GM21576 (cell line): ENCODE data around the gene HBZ.
"Not testable (repeated sequence)": the region's sequence is repeated elsewhere in the genome, so short reads cannot be mapped to it uniquely, and the experiment has no call there.

Experiments used
- ATAC-seq: cut with Tn5 transposase; IDR thresholded peaks from one replicate; pipeline ENCODE4 v1.9.1; 2021; ENCODE audit warnings: mild to moderate bottlenecking, moderate library complexity; ENCODE audit not compliant: unreplicated experiment

HBZ gene

GRCh38 chr16:152141-153128 lies at the start of gene HBZ:
HBZ (plus strand) TSS chr16:152644; CDS start chr16:152910, 266 bp downstream.
- no peak for ATAC-seq

- ATAC-seq: no peak
Measured at GRCh38 chr16:104355-104754, 48.1 kb upstream of the HBZ start.

- ATAC-seq: no peak
Measured at GRCh38 chr16:104928-105327, 47.5 kb upstream of the HBZ start.

- no peak for ATAC-seq
Measured at GRCh38 chr16:105521-105920, 46.9 kb upstream of the HBZ start.

- no peak for ATAC-seq
Measured at GRCh38 chr16:106623-107324, 45.7 kb upstream of the HBZ start.

GRCh38 chr16:112153-112840 lies 40.1 kb upstream of the HBZ start:
- ATAC-seq: no peak

- ATAC-seq: no peak
Measured at GRCh38 chr16:114327-114726, 38.1 kb upstream of the HBZ start.

GRCh38 chr16:116015-116414 lies 36.4 kb upstream of the HBZ start:
- no peak for ATAC-seq

DNA sequence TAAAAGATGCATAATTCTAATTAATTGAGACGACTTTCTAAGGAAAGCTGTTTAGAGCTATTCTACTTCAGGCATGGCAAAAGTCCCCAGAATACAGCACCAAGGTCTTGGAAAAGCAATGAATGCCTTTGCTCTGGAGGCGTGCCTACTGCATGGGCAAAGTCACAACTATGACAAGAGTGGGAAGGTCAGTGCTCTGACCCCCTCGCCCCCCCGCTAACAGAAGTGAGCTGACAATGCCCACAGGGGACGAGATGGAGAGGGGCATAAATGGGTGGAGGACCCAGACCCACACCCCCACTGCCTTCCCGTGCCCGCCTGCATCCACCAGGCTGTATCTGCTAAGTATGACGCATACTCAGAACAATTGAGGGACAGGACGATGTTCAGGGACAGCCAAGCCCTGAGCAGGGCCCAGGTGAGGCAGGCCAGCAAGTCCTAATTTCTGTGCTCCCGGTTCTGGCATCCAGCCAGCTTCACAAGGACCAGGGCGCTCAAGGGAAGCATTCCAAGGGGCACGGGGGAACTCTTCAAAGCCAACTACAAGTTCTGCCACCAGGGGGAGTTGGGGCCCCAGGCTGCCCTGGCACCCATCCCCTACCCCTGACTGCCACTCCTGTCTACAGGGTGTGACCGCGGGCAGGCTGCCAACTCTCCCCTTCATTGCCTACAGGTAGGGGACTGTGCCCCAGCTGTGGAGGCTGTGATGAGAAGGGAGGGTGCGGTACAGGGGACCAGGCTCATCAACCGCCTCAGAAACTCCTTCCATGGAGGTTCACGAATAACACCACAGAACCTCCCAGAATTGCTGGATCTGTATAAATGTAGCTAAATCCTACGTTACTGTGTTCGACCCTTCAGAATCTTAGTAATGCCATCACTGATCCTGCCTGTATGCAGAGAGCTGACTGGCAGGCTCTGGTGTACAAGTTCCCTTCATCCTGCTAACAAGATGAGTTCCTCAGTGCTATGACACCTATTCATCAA lies 34.8 kb upstream of the HBZ start:
- ATAC-seq: no peak

DNA sequence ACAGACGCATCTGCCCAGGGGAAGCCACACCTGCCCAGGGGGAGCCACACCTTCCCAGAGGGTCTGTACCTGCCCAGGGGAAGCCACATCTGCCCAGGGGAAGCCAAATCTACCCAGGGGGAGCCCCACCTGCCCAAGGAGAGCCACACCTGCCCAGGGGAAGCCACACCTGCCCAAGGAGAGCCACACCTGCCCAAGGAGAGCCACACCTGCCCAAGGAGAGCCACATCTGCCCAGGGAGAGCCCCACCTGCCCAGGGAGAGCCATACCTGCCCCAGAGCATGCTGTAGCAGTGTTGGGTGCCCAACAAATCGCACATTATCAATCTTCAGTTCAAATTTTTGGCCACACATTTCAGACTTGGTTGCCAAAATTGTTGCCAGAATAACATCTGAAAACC lies 33.6 kb upstream of the HBZ start:
- ATAC-seq: no peak

- no peak for ATAC-seq
Measured at GRCh38 chr16:119295-119694, 33.1 kb upstream of the HBZ start.

DNA sequence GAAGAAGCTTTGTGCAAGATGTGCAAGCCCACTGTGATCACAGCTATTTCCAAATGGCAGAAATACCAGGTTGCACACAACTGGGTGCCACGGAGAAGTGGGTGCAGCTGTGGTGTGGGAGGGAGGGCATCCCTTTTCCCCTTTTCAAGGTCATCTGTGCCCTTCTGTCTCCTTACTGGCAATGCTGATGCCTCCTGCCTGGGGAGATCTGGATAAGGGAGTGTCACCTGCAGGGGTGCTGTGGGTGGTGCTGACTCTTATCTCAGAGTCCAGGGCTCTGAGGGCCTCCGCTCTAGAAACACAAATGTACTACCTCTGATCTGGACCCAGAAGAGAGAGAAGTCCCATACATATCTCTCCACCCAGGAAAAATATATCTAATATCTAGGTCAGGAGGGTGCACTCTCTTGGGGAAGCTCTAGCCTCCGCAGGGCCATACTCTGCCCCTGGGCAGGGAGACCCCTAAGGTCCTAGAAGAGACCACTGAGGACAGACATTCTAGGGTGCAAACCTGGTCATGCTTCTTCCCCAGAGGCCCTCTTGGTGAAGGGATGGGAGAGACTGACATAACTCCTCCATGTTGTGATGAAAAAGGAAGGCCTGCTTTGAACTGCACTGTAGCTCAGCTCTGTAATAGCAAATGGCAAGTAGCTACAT lies 32.5 kb upstream of the HBZ start:
- ATAC-seq: no peak

DNA sequence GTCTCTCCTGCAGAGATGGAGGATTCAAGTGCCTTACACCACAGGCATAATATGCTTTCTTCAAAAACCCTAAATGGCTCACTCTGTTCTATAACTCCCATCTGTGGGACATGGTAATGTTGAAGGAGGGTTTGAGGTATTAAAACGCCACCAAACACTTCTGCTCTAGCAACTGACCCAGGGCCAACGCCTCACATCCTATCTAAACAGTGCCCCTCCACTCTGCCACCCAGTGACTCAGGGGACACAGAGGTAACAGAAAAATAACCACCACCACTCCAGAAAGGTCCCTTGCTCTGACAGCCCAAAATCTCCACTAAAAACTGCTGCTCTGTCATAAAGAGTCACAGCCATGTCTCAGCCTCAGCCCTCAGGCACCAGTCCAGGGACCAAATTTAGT lies 31.7 kb upstream of the HBZ start:
- no peak for ATAC-seq

DNA sequence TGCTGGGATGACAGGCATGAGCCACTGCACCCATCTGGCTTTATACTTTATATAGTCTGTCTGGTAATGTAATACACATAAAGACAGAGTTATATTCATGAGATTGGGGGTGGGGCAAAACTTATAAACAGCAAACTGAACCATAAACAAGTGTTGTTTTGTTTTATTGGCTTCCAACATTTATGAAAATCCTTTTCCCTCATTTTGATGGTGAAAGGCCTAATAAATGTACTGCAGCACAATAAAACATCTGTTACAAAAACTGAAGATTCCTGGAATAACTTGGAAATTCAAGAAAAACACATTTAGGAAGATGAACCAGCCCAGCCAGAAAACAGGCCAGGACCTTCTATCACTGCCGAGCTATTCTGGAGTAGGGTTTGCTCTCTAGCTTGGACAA lies 30.1 kb upstream of the HBZ start:
- ATAC-seq: no peak

- not testable (repeated sequence) for ATAC-seq
Measured at GRCh38 chr16:123558-124350, 28.7 kb upstream of the HBZ start.

GRCh38 chr16:125011-125410 lies 27.4 kb upstream of the HBZ start:
- ATAC-seq: no peak

GRCh38 chr16:129075-129474 lies 23.4 kb upstream of the HBZ start:
- no peak for ATAC-seq

GRCh38 chr16:130533-131173 lies 21.8 kb upstream of the HBZ start:
- no peak for ATAC-seq
